Measurements from ENCODE around the gene TRAF1. TPM values are rescaled to one million over a fixed set of nuclear protein-coding genes. Genes with fewer than 3 reads are reported as not detected.

Gene TRAF1
- total RNA-seq, 2 donors from 2014 or later, result 2.2 to 2.8 TPM

DNA sequence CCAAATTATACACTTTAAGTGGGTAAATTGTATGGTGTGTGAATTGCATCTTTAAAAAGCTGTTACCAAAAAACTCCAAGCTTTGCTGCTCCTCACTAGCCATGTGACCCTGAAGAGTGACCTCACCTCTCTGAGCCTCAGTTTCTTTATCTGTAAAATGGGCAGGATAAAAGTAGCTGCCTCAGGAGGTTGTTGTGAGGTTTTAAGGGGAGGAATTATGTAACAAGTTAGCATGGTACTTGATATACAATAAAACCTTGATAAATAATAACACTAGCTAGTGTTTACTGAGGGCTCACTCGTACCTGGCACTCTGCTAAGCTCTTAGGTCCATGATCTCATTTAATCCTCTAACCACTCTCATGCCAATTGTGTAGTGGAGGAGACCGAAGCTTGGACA is 30.6 kb downstream of the TRAF1 start:
- intact Hi-C loops (cut with DNase I, micrococcal nuclease), result no loop called here
- no peak for ATAC-seq

DNA sequence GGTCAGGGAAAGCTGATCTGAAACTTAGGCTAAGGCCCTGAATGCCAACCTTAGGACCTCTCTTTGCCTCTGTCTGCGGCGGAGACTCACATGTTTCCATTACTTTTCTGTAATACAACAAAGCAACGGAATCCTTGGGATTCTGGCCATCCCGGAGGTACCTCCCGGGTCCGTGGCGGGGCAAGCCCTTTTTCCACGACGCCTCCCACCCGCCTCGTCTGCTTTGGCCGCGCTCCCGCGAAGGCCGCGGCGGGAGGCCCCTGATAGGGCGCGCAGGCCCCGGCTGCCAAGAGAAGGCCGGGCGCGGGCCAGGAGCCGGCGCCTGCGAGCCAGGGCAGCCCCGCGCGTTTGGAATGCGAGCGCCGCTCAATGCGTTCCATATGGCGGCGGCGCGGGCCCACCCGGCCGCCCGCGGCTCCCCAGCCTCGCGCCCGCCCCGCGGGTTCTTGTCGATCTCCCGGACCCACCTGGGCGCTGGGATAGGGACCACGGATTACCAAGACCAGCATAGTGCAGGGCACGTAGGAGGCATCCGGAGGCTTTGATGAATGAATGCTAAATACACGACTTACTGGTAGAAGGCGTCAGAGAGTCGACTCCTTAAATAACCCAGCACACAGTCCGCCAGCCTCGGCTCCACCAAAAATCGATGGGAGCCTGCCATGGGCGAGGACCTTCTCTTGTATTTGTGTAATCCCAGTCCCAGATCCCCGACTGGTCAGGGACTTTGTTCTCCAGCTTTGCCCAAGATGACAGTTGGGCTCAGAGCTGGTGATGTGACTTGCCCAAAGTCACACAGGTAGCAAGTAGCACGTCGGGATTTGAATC is 32.1 kb downstream of the TRAF1 start:
- ATAC-seq, result peak; percentile 52
- DNase-seq, result no peak
- intact Hi-C loops (cut with DNase I, micrococcal nuclease), result no loop called here

More for the DNA sequence above, 30.6 kb downstream of the TRAF1 start:
- no peak for DNase-seq

DNA sequence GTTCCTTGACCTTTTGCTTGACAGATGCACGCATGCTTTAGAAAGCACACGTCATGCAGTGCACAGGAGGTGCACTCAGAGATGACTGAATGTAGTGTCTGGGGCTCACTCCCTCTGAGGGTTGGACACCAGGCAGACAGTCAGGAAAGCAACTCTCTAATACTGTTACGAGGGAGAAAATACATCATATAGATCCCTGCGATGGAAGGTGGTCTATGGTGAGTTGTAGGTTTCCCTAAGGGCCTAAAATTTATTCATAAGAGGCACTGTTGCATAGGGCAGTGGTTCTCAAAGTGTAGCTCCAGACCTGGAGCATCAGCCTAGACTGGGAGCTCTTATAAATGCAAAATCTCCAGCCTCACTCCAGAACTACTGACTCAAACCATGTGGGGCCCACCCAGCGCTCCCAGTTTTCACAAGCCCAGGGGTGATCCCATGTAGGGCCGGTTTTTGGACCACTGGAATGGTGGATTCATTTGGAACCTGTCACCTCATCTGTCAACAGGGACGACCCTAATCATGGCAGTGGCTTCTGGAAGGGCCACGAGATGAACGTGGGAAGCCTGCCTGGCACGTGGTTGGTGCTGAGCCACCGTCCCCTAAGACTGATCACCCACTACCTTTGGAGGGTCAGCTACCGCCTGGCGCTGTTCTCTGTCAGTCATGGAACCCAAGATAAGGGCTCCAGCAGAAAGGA is 32.8 kb downstream of the TRAF1 start:
- ATAC-seq, result no peak
- no peak for DNase-seq
- intact Hi-C loops (cut with DNase I, micrococcal nuclease), result no loop called here

DNA sequence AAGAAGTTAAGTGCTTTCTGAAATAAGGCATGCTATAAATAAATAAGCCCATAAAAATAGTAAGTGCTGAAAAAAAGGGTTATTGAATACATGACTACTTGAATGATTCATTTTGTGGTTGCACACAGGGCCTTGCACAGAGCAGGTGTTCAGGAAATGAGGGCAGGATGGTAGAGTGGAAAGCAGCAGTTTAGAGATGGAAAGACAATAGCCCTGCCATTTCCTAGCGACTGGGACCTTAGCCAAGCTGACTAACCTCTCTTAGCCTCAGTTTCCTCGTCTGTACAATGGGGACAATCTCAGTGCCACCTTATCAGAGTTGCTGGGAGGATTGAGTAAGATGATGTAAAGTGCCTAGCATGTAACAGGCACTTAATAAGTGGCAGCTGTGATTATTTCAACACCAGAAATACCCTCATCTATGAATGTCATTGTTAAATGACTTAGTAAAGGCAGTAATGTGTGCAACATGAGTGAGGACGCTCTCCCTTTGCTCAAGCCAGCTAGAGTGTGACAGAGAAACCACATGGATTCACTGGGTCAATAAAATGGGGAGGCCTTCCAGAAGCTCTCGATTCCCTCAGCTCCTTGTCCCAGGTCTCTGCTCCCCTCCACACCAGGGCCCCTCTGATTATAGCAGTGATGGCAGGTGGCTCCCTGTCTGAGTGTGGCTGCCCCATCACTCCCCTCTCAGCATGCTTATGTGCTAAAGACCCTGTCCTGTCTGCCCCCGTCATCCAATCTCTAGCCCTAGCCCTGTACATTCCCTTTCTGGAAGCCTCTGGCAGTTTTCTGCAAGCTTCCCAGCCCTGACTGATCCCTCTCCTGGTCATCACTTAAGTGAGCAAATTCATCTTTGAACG is 33.6 kb downstream of the TRAF1 start:
- DNase-seq, result no peak
- peak; percentile 63 for ATAC-seq
- intact Hi-C loops (cut with DNase I, micrococcal nuclease), result no loop called here

DNA sequence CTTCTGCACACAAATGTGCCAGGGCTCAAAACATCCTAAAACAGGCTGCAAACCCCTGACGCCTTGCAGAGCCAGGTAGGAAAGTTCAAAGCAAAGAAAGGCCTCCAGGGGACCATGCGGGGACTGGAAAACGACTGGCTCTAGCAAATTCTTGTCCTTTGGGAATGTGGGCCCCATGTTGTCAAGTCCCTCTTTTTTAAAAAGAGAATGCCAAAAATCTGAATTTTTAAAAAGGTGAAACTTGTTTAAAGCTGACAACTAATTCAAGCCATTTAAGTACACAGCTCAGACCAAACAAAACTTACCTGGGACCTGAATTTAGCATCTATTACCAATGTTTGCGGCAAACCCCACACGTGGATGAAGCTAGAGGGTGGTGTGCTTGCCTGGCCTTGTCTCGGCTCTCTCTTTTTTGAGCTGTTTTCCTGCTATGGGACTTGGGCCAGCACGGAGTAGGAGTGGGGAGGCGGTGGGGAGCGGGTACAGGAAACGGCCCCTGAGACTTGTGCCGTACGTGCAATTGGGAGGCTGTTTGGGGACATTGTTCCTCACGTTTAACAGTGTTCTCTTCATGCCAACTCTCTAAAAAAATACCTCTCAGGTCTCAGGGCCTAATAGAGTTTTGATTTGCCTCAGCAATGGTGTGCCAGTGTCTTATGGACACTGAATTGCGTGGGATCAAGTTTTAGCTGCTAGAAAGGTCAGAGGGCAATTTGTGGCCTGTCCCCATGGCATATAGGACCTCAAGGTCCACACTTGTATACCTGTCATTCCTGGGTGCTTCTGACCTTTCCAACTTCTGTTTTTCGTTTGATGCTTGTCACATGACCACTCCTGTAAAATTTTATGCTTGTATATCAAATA is 34.5 kb downstream of the TRAF1 start:
- DNase-seq (no peak), ATAC-seq (peak; percentile 57)
- intact Hi-C loops (cut with DNase I, micrococcal nuclease), result no loop called here

DNA sequence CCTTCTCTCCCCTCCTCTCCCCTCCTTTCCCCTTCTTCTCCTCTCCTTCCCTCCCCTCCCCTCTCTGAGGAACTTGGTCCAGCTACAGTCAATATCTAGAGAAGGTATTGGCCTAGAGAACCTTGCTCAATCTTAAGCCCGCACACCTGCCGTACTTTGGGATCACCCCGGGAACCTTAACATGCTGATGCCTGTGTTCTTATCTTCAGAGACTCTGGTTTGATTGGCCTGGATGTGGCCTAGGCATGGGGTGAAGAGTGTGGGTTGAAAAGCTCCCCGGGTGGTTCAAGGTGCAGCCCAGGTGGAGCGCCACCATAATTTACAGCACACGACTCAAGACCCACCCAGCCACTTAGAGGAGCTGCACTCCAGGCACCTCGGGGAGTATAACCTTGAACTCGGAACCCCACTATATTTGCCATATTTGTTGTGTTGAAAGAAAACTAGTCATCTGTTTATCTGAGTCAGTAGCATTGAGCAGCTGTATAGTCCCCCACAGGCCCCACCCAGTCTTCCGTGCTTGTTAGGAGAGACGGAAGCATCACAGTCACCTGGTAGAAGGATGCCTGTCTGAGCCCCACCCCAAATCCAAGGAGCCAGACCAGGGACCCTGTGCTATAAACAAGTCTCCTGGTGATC is 35.2 kb downstream of the TRAF1 start:
- intact Hi-C loops (cut with DNase I, micrococcal nuclease), result no loop called here
- ATAC-seq, result peak; percentile 39
- DNase-seq, result no peak

DNA sequence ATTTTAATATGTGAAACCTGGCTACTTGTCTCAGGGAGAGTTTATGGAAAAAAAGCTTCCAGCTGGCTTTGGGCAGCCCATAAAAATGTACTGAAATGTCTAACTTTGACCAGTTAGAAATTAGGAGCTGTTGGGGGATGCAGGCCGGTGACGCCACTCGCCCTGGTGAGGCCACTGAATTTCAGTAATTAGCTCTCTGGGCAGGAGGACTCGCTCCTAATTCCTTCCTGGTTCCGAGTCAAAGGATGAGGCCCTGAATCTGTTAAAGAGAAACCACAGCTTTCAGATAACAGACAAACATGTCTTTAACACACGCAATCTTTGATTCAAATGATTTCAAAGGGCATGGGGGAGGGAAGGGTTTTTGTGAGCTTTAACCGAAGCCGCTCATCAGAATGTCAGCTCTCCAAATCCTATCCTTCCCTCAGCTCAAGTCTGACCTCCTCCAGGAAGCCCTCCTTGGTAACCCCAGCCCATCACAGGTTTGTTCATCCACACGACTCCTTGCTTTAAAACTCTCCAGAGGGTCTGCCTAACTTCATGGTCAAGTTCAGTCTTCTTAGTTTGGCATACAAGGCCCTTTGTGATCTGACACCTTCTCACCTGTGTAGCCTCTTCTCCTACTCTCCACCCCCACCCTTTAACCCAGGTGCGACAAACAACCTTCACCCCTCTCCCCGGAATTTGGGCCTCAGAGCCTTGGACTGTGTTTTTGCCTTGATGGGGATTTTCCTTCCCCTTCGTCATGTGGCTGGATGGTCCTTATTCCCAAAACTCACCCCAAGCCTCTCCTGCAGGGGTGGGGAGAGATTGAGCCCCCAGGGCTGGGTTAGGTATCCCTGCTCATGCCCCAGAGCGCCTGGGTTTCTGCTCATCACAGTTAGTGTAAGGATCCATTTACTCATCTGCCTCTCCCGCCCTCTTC is 36.0 kb downstream of the TRAF1 start:
- DNase-seq (no peak), ATAC-seq (no peak)
- intact Hi-C loops (cut with DNase I, micrococcal nuclease), result no loop called here

DNA sequence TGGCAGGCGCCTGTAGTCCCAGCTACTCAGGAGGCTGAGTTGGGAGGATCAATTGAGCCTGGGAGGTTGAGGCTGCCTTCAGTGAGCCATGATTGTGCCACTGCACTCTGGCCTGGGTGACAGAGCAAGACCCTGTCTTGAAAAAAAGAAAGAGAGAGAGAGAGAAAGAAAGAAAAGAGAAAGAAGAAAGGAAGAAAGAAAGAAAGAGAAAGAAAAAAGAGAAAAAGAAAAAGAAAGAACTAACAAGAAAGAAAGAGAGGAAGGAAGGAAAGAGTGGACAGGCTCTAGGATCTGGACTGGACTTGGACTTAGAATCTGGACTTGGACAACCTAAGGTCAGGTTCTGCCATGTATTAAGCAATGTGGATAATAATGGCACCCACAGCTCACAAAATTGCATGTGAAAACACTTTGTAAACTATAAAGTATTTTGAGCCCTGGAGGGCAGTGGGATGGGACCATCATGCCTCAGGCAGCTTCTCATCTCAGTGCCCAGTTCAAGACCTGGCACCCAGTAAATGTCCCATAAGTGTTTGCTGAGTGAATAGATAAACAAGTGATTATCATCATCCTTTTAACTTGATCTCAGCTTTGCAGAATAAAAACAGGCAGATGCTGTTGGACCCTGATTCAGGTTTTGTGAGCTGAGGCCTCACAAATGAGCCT is 36.9 kb downstream of the TRAF1 start:
- ATAC-seq (no peak), DNase-seq (no peak)
- intact Hi-C loops (cut with DNase I, micrococcal nuclease), result no loop called here

DNA sequence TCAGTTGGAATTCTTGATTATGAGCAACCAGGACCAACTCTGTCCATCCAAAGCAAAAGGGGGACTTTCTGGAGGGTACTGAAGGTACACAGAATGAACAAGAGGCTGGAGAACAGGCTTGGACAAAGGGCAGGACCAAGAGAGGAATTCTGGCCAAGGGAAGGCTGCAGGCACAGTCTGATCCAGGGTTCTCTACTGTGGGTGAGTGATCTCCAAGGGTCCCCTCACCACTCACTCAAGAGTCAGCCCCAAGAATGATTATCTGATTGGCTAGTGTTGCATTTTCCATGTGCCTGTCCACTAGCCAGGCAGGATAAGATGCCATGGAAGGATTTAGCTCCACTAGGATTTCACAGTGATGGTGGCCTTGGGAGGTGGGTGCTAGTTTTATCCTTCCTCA is 38.0 kb downstream of the TRAF1 start:
- ATAC-seq (no peak), DNase-seq (no peak)
- intact Hi-C loops (cut with DNase I, micrococcal nuclease), result no loop called here

DNA sequence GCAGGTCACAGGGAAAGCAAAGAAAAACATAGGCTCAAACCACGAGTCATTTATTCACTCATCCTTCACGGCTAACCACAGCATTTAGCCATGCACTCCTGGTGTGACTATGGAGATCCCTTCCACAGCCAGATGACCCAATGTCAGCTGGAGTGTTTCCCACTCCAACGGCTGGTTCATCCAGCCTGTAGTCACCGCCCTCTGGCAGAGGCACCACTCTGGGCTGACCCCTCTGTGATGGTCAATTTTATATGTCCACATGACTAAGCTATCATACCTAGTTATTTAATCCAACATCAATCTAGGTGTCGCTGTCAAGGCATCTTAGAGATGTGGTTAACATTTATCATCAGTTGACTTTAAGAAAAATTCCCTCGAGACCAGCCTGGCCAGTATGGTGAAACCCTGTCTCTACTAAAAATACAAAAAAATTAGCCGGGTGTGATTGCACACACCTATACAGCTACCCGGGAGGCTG is 40.1 kb downstream of the TRAF1 start:
- intact Hi-C loops (cut with DNase I, micrococcal nuclease), result no loop called here
- ATAC-seq, result no peak
- DNase-seq, result no peak

DNA sequence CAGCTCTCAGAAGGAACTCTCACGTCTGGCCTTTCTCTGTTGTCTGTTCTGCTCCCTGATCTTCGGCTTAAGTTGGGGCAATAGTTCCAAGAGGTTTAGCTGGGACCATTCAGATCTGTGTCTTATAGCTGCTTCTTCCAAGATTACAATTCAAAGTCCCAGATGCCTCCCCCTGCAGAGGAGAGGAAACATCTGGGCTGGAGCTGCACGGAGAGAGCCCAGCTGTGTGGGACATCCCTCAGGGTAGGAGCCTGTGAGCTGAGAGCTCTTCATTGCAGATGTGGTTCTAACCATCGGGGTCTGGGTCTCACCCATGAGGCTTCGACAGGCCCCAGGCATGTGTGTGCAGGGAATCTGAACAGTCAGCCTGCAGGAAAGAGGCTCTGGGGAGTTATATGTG is 40.6 kb downstream of the TRAF1 start:
- DNase-seq, result no peak
- intact Hi-C loops (cut with DNase I, micrococcal nuclease), result no loop called here
- ATAC-seq, result peak; percentile 12

DNA sequence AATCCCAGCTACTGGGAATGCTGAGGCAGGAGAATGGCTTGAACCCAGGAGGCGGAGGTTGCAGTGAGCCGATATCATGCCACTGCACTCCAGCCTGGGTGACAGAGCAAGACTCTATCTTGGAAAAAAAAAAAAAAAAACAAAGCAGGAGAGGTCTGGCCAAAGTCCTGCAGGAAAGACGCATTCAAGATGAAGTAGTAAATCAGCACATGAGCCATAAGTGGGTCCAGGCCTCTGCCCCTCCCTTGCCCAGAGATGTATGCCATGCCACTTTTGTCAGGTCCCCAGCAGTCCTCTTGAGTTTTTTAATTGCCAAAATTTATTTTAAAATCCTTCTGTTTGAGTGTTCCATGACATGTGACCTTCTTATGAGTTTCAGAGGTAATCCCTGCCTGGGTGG is 41.1 kb downstream of the TRAF1 start:
- peak; percentile 95 for ATAC-seq

DNA sequence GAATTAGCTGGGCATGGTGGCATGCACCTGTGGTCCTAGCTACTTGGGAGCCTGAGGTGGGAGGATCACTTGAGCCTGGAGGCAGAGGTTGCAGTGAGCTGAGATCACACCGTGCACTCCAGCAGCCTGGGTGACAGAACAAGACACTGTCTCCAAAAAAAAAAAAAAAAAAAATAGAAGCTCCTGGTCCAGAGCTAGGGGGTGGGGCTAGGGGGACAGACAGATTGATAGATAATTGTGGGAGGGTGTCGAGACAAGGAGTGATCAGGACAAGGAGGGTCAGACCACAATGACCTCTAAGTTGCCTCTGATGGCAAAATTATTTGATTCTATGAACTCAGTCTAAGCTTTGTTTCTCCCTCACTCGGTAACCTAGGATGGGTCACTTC is 43.0 kb downstream of the TRAF1 start:
- DNase-seq (no peak), ATAC-seq (no peak)
- intact Hi-C loops (cut with DNase I, micrococcal nuclease), result no loop called here

More for the DNA sequence above, 41.1 kb downstream of the TRAF1 start:
- intact Hi-C loops (cut with DNase I, micrococcal nuclease), result no loop called here
- no peak for DNase-seq

DNA sequence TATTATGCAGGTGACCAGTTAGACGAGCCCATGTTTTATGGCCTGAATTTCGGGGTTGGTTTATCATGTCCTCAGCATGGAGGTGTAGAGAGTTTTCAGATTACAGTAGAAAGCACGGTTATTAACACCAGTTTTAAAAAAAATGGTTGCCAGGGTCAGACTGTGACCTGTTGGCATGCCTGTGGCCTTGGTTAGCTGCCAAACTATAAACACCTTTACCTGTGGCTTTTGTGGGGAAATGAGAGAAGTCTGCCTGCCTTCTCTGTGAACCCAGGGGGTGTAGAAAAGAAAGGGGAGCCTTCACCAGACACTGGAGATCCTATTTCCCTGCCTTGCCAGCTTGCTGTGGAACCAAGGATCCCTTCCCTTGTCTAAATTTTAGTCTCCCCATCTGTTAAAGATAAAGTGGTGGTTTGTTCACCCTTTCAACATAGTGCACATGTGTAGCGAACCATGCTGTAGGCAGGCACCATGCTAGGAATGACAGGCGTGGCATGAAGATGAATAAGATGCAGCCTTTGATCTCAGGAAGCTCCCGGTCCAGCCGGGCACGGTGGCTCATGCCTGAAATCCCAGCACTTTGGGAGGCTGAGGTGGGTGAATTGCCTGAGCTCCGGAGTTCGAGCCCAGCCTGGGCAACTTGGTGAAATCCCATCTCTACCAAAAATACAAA is 43.5 kb downstream of the TRAF1 start:
- DNase-seq, result no peak
- ATAC-seq, result no peak
- intact Hi-C loops (cut with DNase I, micrococcal nuclease), result no loop called here

DNA sequence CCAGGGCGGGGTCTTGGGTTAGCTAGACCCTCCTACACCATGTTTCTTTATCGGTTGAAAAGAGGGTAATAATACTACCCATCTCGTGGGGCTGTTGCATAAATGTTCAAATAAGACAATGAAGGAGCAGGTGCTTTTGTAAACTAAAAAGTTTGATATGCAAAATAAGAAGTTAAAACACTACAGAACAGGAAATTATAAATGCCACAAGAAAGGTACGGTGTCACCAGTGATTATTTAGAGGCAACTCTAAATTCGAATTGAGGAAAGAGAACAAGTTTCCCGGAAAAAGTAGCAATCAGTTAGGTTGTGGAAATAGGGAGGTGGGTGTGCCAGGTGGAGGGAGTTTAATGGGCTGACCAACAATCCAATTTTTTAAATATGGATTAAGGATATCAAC is 47.1 kb downstream of the TRAF1 start:
- no peak for ATAC-seq

More for the DNA sequence above, 47.1 kb downstream of the TRAF1 start:
- no peak for DNase-seq
- intact Hi-C loops (cut with DNase I, micrococcal nuclease), result no loop called here

All from left colon (tissue), 2 donors.